ENCODE results near the gene GDAP1L1. TPM values are rescaled to one million over a fixed set of nuclear protein-coding genes. Genes with fewer than 3 reads are reported as not detected.
"Not testable (repeated sequence)": the region's sequence is repeated elsewhere in the genome, so short reads cannot be mapped to it uniquely, and the experiment has no call there.

GDAP1L1 gene
- total RNA-seq, 1 donor from 2014 or later: not detected

DNA sequence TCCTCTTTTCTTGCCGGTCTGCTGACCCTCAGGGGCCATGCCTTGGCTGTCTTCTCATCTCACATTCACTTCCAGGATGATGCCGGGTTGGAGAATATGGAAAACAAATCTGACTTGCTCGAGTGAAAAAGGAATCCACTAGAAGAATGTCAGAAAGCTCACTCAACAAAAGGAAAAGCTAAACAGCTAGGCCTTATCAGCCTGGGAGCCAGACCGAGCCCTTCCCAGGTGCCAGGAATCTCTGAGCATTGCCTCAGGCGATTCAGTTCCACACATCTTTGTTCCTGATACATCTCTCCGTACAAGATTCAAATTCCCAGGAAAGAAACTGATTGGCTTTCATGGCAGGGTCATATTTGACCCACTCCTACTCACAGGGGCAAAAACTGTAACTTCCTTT, 27.3 kb upstream of the GDAP1L1 start:
- no peak for DNase-seq (ENCODE audit: low spot score)

DNA sequence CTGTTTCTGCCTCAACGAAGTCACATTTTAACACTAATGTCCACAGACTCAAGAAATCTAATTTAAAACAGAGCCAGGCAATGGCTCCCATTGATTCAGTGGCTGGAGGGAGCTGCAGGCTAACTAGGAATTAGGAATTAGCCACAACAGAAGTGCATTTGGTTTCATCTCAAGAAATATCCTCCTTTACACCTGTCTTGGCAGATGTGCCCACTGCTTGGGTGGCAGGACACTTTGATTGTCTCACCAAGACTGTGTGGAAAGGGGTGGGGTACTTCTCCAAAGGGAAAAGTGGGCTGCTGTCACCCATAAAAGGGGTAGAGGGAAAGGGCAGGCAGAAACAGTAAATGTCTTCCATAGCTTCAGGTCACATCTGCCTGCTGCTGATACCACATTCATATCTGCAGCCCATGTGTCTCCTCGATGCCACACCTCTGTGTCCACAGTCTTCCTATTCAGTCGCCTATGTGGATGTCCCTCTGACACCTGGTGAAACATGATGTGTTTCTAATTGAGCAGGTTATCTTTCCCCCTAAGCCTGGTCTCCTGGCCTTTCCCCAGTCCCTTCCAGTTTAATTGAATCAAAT, 25.6 kb upstream of the GDAP1L1 start:
- no peak for DNase-seq (ENCODE audit: low spot score)

GRCh38 chr20:44222027-44222426, 25.1 kb upstream of the GDAP1L1 start:
- DNase-seq (ENCODE audit: low spot score): no peak

- DNase-seq (ENCODE audit: low spot score): no peak
Measured at GRCh38 chr20:44222633-44223368, 24.3 kb upstream of the GDAP1L1 start.

DNA sequence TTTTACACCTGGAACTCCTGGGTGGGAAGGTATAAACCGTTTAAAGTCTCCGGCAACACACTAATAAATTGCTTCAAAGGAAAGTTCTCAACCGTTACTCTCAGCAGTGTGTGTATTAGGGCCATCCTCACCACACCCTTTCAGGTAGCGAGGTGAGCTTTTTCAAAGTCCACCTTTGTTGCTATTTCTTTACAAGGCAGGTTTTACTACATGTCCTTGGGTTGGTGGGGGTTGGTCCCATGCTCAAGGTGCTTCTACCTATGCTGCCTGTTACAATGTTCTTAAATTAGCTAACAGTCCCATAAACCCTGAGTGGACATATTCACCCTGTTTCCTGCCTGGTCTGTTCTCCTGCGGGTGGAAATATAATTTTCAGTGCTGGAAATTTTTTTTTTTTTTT, 23.4 kb upstream of the GDAP1L1 start:
- no peak for DNase-seq (ENCODE audit: low spot score)

- DNase-seq (ENCODE audit: low spot score): no peak
Measured at GRCh38 chr20:44224637-44225036, 22.5 kb upstream of the GDAP1L1 start.

DNA sequence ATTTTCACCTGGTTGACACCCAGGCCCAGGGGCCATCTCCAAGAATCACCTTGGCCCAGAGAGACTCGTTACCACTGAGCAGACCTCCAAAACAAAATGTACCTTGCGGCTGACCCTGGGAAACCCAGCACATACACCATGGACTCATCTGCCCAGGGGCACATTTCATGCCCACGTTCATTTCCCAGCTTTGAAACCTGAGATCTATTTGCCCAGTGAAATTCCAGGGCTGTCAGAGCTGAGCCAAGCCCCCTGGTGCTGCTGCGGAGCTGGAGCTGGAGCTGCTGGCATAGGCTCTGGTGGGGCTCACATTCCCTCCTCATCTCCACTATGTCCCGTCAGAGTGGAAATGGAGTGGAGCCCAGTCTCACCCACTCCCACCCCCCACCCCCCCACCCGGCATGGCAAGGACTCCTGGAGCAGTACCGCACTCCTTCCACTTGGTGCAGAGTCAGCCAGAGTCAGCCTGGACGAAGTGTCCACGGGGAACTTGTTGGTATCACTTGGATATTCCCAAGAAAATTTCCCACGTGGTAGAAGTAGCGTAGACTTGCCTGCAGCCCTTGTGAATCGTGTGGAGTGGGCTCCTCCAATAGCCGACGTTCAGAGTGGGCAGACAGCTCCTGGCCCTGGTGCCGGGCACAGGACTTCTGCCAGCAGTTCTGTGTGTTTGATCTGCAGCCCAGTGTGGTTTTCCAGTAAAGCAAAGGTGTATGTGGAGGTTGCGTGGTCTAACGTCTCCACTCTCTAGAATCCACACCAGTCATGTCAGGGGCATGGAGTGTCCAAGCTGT, 18.4 kb upstream of the GDAP1L1 start:
- no peak for DNase-seq (ENCODE audit: low spot score)

DNA sequence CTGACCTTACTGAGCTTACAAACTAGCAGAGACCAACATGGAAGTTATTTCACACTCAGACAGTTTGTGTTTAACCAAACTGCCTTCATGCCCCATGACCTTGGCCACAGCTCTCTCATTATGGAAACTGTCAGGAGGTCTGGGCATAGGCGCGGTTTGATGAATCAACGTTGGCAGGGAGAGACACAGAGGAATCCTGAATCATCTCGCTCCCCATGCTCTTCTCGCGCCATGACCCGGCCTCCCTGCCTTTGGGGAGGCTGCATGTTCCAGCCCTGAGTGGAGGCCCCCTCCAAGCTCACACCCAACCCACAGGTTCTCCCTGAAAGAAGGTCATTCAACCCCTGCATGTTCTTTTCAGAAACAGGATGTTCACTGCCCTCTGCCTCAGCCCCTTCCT, 15.9 kb upstream of the GDAP1L1 start:
- no peak for DNase-seq (ENCODE audit: low spot score)

DNA sequence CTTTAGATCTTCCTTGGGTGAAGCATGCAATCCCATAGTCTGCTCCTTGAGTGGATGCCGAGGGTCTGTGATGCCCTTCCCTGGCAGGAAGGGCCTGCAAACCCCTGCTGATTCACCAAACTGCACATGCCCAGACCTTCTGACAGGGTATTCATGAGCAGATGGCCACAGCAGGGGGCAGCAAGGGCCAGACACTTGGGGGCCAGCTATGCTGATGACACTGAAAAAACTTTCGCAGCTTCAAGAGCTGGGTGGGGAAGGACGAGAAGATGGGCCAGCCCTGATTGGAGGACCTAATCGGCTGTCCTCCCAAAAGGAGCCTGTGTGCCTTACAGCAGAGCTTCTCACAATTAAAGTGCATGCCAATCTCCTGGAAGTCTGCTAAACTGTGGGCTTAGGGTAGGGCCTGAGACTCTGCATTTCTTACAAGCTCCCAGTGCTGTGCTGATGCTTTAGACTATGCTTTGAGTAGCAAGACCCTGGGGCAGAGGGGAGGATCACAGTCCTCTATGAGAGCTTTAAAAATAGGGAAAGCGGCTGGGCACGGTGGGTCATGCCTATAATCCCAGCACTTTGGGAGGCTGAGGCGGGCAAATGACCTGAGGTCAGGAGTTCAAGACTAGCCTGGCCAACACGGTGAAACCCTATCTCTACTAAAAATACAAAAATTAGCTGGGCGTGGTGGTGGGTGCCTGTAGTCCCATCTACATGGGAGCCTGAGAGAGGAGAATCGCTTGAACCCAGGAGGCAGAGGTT, 15.2 kb upstream of the GDAP1L1 start:
- DNase-seq (ENCODE audit: low spot score): no peak

DNA sequence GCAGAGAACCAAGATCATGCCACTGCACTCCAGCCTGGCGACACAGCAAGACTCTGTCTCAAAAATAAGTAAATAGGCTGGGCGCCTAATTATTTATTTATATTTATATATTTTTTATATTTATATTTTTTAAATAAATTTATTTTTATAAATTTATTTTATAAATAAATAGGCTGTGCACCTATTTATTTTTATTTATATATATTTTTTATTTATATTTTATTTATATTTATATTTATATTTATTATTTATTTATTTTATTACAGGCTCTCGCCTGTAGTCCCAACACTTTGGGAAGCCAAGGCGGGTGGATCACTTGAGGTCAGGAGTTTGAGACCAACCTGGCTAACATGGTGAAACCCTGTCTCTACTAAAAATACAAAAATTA, 14.6 kb upstream of the GDAP1L1 start:
- not testable (repeated sequence) for DNase-seq (ENCODE audit: low spot score)

DNA sequence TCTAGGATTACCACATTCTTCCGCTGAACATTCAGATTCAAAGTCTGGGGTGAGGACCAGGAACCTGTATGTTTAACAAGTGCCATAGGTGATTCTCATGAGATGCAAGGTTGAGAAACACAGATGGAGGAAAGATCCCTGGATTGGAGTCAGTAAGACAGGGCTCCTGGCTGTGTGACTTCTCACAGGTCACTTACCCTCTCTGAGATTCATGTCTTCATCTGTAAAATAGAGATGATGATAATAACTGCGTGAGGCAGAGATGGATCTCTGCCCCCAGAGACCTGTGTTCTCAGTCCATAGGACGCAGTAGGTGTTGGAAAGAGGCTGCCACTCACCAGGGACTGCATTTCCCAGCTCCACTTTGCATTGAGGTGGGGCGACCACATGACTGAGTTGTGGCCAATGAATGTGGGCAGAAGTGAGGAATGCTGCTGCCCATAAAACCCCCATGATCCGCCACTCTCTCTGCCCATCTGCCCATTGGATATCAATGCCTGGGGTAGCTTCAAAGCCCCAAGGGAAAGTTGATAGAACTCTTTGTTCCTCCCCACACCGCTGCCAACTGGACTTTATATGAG, 13.6 kb upstream of the GDAP1L1 start:
- DNase-seq (ENCODE audit: low spot score): no peak

- DNase-seq (ENCODE audit: low spot score): no peak
Measured at GRCh38 chr20:44234566-44235317, 12.4 kb upstream of the GDAP1L1 start.

DNA sequence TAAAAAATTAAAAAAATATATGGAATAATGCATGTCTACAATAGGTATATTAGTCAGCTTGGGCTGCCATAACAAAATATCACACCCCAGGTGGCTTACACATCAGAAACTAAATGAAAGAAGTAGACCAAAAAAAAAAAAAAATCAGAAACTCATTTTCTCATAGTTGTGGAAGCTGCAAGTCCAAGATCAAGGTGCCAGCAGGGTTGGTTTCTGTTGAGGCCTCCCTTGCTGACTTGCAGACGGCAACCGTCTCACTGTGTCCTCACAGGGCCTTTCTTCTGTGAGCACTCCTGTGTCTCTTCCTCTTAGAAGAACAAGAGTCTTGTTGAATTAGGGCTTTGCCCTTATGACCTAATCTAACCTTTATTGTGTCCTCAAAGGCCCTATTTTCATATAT, 11.4 kb upstream of the GDAP1L1 start:
- DNase-seq (ENCODE audit: low spot score): no peak

- DNase-seq (ENCODE audit: low spot score): not testable (repeated sequence)
Measured at GRCh38 chr20:44236840-44237239, 10.3 kb upstream of the GDAP1L1 start.

DNA sequence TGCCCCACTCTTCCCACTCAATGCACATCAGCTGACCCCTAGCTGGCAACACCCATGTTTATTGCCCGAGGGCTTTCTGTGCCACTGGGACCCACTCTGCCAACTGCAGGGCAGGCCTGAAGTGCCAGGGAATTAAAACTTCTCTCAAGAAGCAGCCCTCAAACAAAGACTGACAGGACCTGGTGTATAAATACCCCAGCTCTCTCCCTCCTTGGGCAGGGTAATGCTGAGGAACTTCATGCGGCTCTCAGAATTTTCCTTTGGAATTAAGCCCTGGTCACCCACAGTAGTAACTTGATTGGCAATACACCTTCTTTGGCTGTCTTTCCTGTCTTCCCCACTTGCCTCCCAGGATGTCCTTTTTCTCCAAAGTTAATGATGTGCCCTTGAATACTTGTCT, 5.3 kb upstream of the GDAP1L1 start:
- no peak for DNase-seq (ENCODE audit: low spot score)

DNA sequence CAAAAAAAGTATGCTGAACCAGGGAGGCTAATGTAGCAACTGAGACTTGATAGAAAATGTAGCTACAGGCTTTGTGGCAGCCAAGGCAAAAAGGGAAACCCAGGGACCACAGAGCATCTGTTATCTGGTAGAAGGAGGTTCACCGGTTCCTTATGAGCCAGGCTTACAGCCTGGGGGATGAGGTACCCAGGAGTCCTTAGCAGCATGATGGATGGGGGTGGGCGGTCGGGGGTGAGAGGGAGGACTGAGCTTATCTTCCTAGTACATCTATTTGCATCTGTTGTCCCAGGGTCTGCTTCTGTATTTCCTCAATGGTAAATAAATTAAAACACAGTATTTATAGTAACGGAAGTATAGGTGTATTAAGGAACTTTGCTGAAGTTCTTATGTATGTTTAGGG, 1.1 kb upstream of the GDAP1L1 start:
- DNase-seq (ENCODE audit: low spot score): no peak

- no peak for DNase-seq (ENCODE audit: low spot score)
Measured at GRCh38 chr20:44247586-44248409, 690 bp downstream of the GDAP1L1 start.

GRCh38 chr20:44248410-44248759, 1.3 kb downstream of the GDAP1L1 start:
- DNase-seq (ENCODE audit: low spot score): no peak

DNA sequence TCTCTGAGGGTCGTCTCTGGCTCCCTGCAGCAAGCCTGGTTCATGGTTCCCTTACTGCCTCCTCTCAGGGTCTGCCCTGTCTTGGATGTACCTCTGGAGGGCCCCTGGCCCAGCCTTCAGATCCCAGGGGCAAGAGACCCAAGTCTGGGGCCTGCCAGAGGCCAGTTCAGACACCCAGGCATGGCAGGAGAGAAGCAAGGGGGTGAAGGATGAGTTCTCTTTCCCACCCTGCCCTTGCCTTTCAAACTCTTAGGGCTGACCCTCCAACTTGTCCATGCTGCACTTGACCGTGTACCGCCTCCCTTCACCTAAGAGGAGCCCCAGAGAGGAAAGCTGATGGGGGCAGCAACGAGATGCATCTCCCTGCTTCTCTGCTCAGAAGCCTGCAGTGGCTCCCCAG, 4.2 kb downstream of the GDAP1L1 start:
- no peak for DNase-seq (ENCODE audit: low spot score)

GRCh38 chr20:44253528-44253927, 6.4 kb downstream of the GDAP1L1 start:
- DNase-seq (ENCODE audit: low spot score): no peak

All from mucosa of gallbladder (tissue), 1 donor.